Activated CD4-positive, alpha-beta T cell treated with anti-CD3 and anti-CD28 coated beads, Interleukin-2, amount 50 U/mL, for 4 hours (primary cell): Measurements from ENCODE around the gene NEU1.
"Not testable (repeated sequence)": the region's sequence is repeated elsewhere in the genome, so short reads cannot be mapped to it uniquely, and the experiment has no call there.

Experiments used
- DNase-seq, 2 experiments: peaks; one replicate each; pipeline ENCODE4 v3.0.0-alpha.2; 2020

The NEU1 gene

DNA sequence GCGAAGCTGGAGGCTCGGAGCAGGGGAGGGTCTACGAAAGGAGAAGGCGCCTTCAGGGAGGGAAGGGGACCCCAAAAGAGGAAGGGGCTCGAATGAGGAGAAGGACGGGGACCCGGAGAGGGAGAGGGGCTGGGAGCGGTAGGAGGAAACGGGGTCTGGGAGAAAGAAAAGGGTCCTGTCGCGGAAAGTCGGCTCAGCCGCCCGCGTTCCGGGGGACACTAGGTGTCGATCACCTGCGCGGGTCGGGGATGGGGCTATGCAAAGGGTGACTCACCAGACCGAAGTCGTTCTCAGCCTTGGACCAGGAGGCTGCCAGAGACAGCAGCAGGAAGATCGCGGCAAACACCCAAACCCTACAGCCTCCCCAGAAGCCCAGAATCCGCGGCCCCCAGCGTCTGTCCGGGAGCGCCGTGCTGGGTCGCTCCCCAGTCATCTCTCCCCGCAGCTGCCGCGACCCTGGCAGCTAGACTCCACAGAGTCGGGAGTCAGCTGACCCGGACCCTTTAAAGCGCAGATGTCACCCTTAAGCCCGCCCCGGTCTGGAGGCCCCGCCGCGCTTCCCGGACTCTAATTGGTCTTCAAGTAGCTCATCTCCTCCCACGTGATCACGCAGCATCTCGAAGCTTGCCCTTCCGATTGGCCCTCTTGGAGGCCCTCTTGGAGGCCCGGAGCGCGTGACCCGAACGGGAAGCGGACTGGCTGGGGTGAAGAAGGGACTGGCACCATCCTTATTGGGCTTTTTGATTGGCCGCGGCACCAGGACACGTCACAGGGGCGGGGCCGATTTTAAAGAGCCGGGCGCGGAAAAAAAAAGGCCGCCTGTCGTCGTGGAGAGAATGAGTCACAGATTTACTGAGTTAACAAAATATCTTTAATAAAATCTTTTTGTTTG is at the start of gene NEU1:
Gene NEU1, minus strand, starts transcription at position 478 of the 892 bp plus-strand sequence. Its CDS starts 45 bp downstream, at position 433.
- peak; percentile 98 to 99 for DNase-seq

DNA sequence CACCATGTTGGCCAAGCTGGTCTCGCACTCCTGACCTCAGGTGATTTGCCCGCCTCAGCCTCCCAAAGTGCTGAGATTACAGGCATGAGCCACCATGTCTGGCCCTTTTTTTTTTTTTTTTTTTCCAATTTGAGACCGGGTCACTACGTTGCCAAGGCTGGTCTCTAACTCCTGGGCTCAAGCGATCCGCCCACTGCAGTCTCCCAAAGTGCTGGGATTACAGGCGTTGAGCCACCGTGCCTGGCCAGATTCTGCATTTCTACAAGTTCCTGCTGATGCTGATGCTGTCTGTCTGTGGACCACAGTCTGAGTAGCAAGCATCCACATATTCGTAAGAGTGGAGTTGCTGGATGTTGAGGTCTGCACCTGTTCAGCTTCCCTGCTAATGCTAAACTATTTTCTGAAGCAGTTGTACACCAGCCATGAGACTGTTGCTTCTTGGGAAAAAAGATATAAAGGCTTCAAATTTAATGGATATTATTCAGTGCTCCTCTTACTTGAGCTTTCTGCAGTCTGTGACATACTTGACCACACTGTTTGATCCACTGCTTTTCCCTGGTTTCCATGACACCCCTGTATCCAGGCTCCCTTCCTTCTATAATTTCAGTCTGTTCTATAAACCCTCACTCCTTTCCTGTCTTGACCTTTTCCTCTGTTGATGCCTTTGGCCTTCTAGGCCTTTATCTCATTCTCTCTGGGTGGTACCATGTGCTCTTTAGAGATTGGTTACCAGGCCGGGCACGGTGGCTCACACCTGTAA is 49.4 kb upstream of the NEU1 start:
- DNase-seq = no peak

DNA sequence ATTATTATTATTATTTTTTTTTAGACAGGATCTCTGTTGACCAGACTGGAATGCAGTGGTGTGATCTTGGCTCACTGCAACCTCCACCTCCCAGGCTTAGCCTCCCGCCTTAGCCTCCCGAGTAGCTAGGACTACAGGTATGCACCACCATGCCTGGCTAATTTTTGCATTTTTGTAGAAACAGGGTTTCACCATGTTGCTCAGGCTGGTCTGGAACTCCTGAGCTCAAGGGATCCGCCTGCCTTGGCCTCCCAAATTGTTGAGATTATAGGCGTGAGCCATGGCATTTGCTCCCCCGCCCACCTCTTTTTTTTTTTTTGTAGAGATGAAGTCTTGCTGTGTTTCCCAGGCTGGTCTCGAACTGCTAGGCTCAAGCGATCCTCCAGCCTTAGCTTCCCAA is 46.7 kb upstream of the NEU1 start:
- not testable (repeated sequence) for DNase-seq

DNA sequence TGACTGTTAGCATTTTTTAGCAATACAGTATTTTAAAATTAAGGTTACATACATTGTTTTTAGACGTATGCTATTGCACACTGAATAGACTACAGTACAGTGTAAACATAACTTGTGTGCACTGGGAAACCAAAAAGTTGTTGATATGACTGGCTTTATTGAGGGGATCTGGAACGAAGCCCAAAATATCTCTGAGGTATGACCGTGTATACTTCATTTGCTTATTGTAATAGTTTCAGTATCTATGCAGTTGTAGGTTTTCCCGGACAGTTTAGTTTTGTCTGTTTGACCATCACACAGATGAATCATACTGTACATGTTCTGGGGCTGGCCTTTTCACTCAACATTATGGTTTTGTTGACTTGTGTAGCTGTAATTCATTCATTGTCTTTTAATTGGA is 46.2 kb upstream of the NEU1 start:
- DNase-seq = no peak

DNA sequence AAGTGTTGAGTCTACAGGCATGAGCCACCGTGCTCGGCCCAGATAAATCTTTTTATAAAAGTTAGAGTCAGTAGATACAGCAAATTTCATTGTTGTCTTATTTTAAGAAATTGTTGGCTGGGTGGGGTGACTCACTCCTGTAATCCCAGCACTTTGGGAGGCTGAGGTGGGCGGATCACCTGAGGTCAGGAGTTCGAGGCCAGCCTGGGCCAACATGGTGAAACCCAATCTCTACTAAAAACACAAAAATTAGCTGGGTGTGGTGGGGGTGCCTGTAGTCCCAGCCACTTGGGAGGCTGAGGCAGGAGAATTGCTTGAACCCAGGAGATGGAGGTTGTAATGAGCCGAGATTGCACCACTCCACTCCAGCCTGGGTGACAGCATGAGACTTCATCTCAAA is 45.6 kb upstream of the NEU1 start:
- not testable (repeated sequence) for DNase-seq

DNA sequence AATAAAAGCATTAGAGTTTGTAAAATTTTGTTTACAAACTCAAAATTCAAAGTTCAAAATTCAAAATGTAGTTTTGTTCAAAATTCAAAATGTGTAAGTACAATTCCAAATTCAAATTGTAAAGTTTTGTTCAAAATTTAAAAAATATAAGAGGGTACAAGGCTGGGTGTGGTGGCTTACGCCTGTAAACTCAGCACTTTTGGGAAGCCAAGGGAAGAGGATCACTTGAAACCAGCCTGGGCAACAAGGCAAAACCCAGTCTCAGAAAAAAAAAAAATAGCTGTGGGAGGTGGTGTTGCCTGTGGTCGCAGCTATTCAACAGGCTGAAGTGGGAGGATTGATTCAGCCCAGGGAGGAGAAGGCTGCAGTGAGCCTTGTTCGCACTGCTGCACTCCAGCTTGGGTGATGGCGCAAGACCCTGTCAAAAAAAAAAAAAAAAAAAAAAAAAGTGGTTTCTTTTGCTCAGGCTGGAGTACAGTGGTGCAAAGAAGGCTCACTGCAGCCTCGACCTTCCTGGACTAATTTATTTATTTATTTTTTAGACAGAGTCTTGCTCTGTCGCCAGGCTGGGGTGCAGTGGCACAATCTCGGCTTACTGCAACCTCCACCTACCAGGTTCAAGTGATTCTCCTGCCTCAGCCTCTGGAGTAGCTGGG is 44.7 kb upstream of the NEU1 start:
- DNase-seq = no peak

DNA sequence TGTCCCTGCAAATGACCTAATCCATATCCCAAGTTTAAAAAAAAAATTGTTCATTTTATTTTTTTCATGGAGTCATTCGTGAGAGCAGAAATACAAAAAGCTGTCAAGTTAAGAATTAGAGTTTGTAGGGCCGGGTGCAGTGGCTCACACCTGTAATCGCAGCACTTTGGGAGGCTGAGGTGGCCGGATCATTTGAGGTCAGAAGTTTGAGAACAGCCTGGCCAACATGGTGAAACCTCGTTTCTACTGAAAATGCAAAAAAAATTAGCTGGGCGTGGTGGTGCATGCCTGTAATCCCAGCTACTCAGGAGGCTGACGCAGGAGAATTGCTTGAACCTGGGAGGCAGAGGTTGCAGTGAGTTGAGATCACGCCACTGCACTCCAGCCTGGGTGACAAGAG is 44.1 kb upstream of the NEU1 start:
- not testable (repeated sequence) for DNase-seq

DNA sequence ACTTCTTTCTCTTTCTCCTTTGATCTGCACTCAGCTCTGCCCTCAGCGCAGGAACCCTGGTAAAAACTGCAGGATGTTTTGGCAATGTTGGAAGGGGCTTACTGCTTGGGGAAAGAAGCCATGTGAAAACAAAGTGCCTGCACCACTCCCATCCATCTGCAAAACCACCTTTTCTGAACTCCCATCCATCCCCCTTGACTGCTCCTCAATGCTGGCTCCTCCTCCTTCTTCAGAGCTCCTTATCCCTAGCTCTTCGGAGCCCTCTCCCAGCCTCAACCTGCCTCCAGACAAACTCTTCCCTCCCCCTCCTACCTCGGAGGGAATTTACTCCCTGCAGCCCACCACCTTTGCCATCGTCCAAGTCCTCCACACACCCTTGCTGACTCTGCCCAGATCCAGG is 43.5 kb upstream of the NEU1 start:
- DNase-seq = no peak

DNA sequence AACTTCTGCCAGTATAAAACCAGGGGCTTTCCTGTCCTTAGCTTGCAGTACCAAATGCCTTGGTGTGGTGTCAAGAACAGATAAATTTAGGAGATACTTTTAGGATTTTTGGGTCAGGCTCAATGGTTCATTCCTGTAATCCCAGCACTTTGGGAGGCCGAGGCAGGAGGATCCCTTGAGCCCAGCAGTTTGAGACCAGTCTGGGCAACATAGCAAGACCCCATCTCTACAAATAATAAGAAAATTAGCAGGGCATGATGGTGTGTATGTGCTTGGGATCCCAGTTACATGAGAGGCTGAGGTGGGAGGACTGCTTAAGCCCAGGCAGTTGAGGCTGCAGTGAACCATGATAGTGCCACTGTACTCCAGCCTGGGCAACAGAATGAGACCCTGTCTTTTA is 42.4 kb upstream of the NEU1 start:
- DNase-seq = no peak

DNA sequence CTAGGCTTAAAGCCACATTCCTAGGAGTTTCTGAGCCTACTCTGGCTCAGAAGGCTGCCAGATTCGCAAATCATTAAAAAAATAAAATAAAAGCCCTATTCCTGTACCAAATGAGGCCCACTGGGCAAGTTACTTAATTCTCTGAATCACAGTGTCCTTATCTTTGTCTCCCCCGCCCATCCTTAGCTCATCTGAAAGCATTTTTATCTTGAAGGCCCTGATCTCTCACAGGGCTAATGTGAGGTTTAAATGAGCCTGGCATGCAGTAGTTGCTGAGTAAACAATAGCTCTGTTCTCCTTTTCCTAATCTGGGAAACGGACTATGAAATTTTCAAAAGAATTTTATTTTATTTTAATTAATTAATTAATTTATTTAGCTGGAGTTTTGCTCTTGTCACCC is 41.3 kb upstream of the NEU1 start:
- DNase-seq = no peak

DNA sequence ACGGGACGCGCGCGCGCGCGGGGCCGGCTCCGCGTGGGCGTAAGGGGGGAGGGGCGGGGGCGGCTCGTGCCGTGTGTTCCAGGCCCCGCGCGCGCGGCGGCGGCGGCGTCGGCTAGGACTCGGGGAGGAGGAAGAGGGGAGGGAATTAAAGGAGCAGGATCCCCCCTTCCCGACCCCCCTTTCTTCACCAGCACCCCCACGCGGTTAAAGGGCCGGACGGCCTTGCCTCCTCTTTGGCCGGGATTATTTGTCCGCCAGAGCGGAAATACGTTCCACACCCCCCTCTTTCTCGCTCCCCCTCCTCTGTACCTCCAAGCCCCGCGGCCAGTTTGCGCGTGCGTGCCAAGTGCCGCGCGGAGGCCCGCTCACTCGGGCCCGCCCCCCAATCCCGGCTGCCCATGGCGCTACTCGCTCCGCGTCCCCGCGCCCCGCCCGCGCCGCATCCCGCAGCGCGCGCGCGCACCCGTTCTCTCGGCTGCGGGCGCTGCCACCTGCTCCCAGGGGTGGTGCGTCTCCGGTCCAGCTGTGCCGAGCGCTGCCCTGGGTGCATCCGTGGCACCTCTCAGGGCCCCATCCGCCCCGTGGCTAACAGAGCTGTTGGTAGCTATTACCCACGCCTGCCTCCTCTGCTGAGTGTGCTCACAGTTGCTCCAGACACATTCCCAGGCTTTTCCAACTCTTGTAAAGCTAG is 39.5 kb upstream of the NEU1 start, which contains the start of gene ZBTB12:
Gene ZBTB12, minus strand, starts transcription at position 134 of the 691 bp plus-strand sequence. CDS start 781 bp downstream, outside the sequence.
- peak; percentile 73 to 74 for DNase-seq

DNA sequence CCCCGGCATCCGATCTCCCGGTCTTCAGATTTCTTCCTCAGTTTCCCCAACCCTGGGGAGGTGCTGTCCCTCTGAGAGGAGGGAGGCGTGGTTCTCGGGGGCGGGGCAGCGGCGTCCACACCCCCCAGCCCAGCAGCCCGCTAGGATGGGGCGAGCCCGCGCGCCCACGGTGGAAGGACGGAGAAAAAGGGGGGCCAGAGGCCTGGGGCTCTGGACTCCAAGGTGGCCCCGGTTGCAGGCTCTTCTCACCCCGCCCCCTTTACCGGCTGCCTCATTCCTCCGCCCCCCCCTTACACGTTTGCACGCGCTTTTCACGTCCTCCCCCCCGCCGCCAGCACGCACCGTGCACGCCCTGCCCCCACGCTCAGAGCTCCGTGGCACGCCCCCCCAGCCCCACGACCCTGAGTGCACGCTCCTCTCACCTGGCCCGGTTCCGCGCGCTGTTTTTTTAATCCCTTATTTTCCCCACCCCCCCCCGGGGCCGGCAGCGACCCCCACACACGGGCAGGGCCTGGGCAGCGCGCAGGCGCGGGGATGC is 38.9 kb upstream of the NEU1 start:
- DNase-seq = peak; percentile 68 to 70

DNA sequence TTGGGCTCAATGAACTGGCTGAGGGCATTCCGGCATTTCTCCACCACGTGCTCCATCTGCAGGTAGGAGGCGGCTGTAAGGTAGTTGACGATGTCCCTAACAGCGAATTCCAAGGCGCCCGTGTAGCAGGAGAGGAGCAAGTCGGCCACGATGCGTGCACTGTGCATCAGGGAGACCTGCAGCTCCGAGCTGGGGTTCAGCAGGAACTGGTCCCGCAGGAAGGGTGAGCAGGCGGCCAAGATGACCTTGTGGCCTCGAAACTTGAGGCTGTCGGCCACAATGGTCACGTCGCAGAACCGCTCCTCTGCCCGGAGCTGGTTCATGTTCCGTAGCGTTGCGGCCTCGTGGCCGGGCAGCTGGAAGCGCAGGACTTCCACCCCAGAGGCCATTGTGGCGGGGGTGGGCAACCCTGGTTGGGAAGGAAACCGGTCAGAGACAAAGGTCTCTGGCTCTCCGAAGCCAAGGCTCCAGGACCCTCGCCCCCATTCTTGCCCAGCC is 38.3 kb upstream of the NEU1 start:
- no peak for DNase-seq

DNA sequence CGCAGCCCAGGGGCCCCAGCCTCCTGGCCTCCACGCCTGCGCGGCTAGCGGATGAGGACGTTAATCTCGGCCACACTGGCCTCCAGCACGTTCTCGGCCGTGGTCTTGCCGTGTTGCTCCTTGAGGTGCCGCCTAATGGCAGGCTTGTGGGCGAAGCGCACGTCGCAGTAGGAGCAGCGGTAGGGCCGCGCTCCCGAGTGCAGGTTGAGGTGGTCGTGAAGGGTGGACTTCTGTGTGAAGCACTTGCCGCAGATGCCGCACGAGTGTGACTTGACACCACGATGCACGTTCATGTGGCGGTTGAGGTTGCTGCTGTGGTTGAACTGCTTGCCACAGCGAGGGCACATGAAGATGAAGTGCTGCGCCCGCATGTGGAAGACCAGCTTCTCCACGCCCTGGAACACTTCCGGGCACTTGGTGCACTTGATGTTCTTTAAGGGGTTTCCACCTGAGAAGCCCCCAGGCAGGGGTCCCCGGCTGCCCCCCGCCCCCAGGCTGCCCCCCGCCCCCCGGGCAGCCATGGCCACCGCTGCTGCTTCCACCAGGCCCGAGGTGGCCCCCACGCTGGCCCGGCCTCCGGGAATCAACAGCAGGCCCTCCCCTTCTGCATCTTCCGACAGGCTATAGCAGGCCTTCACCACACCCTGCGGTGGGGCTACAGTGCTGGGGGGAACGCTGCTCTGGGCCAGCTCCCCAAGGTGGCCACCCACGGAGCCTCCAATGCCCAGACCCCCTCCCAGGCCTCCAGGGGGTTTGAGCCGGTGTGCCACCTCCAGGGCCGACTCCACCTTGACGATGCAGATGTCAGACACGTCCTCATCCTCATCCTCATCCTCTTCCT is 37.5 kb upstream of the NEU1 start:
- no peak for DNase-seq

DNA sequence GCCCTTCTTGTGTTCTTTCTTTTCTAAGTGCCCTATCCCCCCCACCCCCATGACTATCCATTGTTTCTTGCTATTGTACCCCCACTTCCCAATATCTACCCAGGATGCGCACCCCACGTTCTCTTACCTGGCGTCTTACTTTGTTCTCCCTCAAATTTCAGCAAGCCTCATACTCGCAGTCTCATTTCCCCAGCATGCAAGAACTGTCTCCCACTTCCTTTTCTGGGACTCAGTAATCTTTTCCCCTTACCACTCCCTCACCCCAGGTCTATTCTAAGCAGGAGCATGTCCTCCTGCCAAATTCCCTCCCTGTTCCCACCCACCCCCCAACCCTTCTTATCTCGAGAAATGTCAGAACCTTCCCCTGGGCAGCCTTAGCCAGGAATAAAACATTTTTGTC is 36.6 kb upstream of the NEU1 start:
- DNase-seq = no peak

DNA sequence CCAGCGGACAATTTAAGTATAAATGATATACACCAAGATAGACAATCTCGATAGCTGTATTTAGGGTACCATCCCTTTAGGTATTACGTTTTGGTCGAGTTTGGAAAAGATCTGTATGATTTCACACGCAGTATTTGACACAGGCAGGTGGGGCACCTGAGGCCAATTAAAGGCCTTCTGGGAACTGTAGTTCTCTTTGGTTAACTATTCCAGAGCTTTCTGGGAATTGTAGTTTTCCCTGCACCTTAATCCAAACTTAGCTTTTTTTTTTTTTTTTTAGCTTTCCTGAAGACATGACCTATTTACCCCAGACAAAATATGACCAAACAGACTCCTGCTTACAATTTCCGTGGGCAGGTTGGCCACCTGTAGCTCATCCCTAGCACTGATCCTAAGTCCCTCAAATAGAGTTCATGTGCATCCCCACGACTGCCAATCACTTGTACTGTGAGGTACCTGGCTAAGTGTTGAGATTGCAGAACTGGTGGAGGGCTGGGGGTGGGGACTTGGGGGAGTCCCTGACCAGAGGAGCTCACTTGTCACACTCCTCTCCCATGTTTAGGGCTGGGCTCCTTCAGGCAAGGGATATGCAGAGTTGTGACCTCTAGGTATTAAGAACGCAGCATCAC is 35.9 kb upstream of the NEU1 start:
- peak in 1 of 2 experiments; percentile 10 for DNase-seq

DNA sequence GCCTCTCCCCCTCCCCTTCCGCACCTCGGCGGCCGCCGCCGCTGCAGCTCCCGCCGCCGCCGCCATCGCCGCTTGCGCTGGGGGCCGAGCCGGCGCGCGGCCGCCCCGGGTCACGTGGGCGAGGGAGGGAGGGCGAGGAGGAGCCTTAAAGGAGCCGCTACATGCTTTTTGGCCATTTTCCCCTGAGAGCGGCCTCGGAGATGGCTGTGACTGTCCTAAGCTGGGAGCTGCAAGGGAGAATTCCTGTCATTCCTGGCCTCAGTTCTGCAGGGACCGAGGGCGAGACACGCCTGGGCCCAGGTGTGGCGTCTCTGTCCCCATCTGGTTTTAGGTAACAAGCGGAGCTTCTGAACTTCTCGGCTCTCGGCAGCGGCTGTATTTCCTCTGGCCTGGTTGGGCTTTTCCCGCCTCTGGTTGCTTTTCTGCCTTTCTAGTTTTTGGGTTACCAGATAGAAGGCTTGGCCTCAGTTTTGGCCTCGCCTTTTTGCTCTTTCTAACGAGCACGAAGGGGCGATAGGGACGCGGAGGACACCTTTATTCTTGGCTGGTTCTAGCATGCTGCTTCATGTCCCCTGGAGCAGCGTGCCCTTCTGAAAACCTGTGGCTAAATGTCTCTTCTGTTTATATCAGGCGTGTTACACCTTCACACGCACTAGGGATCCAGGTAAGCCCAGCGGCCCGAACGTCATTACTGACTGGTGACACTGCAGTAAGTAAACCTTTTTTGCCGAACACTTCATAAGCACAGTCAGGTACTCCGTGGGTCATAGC is 35.2 kb upstream of the NEU1 start, which contains the start of gene EHMT2:
Gene EHMT2, minus strand, starts transcription at position 87 of the 771 bp plus-strand sequence. Its CDS starts 21 bp downstream, at position 66.
- peak; percentile 79 for DNase-seq

DNA sequence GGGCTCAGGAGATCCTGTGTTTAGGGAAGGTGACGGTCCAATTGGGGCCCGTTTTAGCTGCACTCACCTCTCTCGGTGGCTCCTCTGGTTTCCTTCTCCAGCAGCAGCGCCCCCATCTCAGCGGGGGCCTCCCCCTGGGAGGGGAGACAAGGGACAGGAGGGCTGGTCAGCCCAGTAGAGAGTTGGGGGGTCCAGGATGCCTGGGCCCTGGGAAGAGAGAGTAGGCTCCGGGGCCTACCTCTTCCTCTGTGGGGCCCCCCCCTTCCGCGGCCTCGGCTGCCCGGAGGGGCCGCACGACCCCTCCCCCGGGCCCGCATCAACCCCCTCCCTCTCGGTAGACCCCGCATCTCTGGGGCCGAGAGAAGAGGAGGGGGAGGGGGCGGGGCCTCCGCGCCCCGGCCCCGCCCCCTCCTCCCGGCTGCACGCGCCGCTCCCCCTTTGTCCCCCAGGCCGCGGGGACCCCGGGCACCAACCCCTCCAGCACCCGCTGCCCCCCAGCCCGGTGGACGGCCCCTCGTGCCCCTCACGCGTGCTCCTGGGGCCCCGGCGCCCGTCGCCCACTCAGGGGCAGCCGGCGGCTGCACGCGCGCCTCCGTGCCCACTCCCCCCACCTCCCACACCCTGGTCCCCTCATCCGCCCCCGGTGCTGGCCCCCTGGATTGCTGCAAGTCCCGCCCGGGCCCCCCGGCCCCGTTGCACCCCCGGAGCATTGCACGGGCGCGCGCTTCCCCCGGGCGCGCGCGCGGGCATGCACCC is 34.4 kb upstream of the NEU1 start:
- DNase-seq = no peak

DNA sequence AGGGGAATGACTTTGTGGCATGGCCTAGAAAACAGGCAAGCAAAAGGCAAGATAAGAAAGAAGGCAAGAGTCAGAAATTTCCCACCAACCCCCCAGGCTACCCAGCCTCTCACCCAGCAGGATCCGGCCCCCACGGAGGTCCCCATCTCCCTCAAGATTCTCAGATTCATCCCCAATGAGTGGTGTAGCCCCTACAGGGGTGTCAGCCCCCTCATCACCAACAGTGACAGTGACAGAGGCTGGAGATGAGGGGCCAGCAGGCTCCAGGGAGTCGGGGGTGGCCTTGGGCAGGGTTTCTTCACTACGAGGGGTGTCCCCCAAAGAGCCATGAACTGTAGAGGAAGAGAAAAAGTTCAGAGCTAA is 33.9 kb upstream of the NEU1 start:
- DNase-seq = no peak
